Right ventricle myocardium inferior (tissue), 1 donor: Measurements from ENCODE around the gene GID8. TPM values are rescaled to one million over a fixed set of nuclear protein-coding genes. Genes with fewer than 3 reads are reported as not detected.

Experiments used
- ATAC-seq: fragments of 200-7000 bp; cut with Tn5 transposase; one replicate; pipeline ENCODE4 v1.9.1; 2020; ENCODE audit warnings: mild to moderate bottlenecking, moderate library complexity
- DNase-seq: peaks from one replicate; pipeline ENCODE4 v3.0.0; 2021; ENCODE audit errors: missing footprints
- intact Hi-C: fragments of 100-400 bp; cut with DNase I; formaldehyde crosslinking; loops from one replicate; pipeline ENCODE4 v1.11.0; 2022
- total RNA-seq: library from RNA; stranded (reverse); fragmentation: NEBNext Ultra II Directional; extraction: Animal tissue kit (Norgen Biotek cat#: 25700); gene quantifications from one replicate; pipeline ENCODE4 v1.2.1, GENCODE V29; 2021
- donor health status: DM: no; HTN: yes; CAD: no; lungs with severe emphysema.

GID8 gene
- total RNA-seq, 1 donor from 2014 or later = 16.1 TPM

DNA sequence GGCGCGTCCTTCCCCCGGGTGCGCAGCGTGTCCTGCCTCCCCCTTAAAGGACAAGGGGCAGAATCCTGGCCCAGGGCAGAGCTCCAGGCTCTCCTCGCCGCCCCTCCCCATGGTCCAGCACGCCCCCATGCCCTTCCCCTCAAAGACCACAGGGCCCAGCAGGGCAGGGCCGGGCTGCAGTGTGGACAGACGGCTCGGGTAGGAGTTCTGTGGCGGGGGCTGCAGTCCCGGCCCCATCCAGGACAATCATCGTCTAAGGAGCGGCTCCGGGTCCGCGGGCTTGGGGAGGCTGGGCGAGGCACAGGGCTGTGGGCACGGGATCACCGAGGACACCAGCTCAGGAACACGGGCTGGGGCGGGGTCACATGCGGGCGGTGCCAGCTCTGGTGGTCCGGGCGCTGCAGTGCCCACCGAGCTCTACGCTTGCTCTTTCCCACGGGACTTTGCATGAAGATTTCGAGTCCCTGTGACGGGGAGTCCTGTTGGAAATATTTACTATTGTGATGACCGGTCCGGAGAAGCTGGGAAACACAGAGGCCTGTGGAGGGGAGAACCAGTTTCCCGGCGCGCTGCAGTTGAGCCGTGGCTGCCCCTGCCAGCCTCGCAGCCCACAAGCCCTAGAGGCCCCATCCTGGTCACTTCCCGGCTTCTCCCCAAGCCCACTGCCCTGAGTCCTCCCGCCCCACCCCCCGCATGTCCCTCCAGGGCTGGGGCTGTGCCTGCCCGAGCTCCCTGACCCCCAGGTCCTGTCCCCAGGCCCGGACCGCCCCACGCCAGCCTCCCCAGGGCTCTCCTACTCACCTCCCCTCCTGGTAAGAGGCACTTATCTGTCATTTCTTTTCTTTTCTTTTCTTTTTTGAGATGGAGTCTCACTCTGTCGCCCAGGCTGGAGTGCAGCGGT lies 35.1 kb downstream of the GID8 start:
- no peak for DNase-seq
- ATAC-seq = no peak
- intact Hi-C loops = loop anchor here (1.0 kb wide), 1 partner anchor 36 kb away; no protein-coding TSS in a partner anchor

DNA sequence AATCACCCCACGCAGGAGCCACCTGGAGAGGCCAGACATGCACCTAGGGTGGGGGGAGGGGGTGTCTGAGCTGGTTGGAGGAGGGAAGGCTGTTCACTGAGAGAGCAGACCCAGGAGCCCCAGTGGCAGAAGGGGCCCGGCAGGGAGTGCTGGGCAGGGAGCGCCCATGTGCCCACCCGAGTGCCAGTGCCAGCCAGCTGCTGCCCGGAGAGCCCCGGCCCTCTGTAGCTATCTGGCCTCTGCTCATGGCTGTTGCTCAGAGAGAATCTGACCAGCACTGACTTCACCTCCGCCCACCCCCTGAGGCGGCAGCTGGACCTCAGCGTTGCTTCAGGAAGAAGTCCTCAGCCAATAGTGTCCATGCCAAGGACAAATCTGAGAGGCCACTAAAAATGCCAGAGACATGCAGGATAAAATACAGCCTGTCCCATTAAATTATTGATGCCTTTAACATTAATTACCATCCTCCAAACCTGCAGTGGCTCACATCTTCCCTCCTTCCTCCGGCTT lies 37.4 kb downstream of the GID8 start:
- ATAC-seq (no peak), DNase-seq (no peak)
- intact Hi-C loops = no loop called here

DNA sequence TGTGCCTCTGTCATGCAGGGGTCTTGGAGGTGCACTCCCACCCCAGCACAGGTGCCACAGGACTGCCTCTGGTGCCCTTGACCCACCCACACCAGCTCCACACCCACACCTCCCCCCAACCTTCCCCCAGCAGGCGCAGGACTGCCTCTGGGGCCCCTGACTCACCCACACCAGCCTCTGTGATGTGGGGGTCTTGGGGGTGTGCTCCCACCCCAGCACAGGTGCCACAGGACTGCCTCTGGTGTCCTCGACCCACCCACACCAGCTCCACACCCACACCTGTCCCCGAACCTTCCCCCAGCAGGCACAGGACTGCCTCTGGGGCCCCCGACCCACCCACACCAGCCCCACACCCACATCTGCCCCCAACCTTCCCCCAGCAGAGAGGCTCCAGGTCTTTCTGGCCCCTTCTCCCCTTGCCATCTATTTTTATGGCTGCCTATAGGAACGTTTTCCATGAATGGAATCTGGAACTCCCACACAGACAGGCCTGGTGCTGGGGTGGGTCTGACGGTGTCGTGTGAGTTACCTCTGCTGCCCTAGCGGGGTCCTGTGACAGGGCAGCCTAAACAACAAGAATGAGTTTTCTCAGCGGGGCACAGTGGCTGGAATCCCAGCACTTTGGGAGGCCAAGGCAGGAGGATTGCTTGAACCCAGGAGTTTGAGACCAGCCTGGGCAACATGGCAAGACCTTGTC lies 38.0 kb downstream of the GID8 start:
- ATAC-seq = no peak

DNA sequence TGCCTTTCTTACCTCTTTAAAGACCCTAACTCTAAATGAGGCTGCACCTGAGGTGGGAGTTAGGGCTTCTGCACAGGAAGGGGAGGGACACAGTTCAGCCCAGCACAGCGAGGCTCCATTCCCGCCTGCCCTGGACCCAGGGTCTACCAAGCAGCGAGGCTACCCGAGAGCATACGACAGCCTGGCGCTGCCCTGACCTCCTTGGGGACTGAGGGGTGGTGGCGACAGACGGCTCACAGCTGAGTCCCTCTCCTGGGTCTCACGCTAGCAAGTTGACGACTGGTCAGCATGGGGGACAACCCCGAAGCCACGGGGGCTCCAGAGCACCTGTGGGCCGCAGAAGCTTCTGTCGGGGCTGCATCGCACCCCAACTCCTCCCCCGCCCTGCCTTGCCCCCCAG lies 38.9 kb downstream of the GID8 start:
- DNase-seq (no peak), ATAC-seq (no peak)
- intact Hi-C loops = no loop called here

More for the DNA sequence above, 38.0 kb downstream of the GID8 start:
- intact Hi-C loops = no loop called here
- no peak for DNase-seq

DNA sequence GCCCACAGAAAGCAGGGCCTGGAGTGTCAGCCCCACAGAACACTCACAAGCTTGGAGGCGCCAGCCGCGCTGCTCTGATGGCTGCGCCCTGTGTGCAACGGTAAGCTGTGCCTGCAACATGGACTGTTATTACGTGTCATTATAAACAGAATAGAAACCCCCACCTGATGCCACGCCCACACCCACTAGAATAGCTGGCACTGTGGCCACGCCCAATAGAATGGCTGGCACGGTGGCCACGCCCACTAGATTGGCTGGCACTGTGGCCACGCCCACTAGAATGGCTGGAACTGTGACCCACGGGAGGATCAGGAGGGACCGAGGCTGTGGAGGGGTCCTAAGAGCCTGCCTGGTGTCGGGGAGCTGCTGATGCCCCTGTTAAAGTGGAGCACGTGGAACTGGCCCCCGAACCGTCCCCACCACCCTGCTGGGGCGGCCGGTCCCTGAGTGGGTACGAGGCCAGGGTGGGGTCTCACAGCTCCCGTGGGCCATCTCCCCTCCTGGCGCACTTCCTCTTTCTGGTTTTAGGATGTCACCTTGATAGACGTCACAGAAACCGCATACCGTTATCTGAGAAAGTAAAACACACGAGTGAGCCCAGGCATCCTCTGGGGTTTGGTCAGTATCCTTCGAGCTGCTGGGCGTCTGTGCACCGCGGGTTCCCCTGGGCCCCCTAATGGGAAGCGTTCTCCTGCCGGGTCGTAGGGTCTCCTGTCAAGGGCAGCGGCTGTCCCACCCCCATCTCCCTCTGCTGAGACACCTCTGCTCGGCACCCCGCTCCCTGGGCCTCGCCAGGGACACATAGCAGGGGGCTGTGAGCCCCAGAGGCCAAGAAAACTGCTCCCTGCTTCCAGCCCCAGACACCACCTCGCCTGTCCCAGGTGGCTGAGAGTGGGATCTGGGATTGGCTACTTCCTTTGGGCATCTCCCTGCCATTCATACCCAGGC lies 39.9 kb downstream of the GID8 start:
- intact Hi-C loops = no loop called here
- DNase-seq (no peak), ATAC-seq (no peak)

DNA sequence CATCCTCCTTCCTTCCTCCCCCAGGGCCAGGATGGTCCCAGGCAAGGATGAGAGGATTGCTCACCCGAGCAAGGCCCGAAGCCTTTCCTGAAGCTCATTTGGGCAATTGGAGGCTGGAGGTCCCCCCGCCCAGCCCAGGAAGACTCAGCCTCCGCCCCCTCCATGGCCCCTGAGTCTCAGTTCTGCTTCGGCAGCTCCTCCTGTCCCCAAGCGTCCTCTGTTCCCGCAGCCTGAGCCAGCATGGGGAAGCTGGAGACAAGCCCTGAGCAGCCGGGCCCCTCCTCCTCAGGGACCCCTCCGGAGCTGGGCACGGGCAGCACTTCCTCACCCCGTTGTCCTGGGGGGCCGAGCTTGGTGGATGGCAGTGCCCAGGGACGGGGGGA lies 40.6 kb downstream of the GID8 start:
- DNase-seq (no peak), ATAC-seq (no peak)
- intact Hi-C loops = no loop called here

DNA sequence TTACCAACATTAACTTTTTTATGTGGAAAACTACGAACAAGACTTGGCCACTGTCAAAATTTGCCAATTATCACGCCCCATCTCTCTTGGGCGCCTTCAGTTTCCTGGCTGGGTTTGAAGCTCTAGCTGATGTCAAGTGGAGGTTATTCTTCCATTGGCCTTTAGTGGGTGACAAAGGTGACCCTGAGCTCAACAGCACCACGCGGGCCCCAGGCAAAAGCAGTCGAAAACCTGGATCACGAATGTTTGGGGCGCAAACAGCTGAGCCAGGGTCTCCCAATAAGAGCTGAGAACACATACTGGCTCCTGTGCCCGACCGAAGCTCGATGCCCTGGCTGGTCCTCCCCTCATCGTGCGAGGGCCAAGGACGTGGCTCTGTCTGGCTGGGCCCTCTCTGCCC lies 41.4 kb downstream of the GID8 start:
- no peak for DNase-seq
- ATAC-seq = no peak
- intact Hi-C loops = no loop called here

DNA sequence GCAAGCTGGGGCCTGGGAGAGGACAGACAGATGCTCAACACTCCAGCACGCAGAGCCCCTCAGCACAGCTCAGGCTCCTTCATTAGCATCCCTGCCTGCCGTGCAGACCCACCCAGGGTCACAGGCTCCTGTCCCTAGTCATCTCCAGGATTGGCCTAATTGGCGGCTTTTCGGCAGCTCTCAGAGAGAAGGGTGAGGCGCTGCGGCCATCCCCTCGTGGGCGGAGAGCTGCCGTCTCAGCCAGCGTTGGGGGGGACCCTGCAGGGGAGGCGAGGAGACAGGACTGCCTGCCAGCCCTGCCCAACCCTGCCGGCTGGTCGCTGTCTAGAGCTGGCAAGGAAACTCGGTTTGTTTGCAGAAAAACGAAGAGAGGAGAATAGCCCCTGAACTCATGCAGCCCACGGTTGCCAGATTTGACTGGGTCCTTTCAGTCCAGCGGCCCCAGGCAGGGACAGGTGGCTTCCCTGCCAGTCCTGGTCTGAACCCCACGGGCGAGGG lies 42.0 kb downstream of the GID8 start:
- intact Hi-C loops = no loop called here
- DNase-seq = no peak
- ATAC-seq = no peak

DNA sequence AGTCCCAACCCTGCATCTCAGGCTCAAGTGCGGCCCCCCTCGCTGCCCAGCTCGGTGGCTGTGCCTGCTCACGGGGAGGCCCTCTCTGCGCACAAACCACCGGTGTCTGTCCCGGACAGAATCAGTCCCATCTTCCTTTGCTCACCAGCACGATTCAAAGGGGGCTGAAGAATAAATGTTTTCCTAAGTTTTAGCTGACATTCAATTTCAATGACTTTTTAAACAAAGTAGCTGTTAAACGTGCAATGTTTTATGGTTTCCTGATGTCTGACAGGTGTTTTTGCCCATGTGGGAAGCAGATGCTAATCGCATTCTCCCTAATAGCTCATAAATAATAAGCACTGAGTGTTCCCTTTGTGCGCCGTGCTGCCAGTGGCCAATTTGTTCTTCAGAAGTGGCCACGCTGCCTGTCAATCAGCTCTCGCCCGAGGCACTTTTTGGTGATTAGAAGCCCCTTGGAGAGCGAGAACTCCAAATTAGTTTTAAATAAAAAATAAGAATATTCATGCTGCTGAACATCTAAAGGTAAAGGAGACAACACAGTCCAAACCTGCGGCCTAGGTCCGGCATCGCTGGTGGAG lies 42.5 kb downstream of the GID8 start:
- intact Hi-C loops = no loop called here
- ATAC-seq (no peak), DNase-seq (no peak)

DNA sequence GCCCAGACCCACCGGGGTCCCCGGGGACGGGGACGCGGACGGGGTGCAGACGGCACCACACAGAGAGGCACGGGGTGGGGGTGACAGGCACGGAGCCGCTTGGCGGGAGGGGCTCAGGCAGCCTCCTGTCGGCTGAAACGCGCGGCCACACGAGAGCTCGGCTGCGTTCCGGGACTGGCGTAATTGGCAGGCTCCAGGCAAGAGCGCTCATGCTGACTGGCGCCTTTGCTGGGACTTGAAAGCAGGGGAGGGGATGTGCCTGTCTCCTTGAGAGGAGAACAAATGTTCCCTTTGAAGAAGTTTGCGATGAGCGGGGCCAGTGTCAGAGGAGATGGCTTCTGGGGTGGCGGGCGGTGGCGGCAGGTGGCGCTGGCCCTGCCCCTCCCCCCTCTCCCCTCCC lies 43.0 kb downstream of the GID8 start:
- intact Hi-C loops = no loop called here
- no peak for ATAC-seq
- DNase-seq = no peak

DNA sequence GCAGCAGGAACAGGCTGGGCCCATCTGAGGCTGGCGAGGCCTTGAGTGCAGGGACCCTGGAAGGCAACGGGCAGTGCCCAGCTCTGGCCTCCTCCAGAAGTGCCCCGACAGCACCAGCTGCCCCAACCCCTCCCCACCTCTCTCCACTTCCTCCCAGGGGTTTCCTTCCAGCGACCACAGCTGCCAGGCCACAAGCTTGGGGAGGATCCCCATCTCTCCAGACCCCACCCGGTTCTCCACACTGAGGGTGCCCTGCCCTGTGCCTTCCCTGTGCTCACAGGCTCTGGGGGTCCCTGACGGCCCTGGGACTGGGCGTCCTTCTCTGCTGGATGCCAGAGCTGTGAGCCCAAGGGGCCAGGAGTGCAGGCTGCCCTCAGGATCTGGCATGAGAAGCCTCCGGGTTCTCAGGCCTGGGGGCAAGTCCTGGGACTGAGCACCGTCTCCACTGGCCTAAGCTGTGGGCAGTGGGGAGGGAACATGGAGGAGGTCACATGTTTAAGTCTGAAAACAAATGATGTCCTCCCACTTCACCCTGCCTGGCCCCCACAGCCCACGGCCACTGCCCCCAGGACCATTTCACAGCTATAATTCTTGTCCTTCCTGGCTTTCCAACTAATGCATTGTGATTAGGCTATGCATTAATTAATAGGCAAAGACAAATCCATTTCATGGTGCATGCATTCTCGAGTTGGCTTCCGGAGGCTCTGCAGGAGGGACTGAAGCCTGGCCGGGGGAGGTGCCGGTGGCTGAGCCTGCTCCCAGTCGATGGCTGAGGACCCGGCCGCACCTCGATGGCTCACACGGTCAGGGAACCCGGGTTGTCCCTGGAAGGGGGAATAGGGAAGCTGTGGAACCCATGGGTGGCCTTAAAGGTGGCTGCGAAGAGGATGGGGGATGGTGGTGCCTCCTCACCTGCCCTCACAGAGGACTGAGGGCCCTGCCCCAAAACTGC lies 44.5 kb downstream of the GID8 start:
- intact Hi-C loops = no loop called here
- ATAC-seq (no peak), DNase-seq (no peak)

DNA sequence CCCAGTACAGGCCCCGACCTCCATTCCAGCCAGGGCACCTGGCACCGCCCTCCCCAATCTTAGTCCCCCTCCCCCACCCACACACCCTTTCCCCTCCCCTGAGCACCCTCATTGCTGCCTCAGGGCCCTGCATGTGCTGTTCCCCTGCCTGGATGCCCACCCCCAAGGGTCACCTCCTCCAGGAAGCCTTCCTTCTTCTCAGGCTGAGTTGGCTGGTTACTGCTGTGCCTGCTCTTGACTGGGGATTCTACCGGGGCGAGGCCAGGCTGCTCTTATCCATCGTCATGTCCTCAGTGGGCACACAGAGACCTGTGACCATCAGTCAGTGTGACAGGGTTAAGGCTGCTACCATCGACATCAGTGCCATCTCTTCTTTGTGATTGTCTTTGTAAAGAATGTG lies 45.3 kb downstream of the GID8 start:
- DNase-seq (no peak), ATAC-seq (no peak)
- intact Hi-C loops = no loop called here

DNA sequence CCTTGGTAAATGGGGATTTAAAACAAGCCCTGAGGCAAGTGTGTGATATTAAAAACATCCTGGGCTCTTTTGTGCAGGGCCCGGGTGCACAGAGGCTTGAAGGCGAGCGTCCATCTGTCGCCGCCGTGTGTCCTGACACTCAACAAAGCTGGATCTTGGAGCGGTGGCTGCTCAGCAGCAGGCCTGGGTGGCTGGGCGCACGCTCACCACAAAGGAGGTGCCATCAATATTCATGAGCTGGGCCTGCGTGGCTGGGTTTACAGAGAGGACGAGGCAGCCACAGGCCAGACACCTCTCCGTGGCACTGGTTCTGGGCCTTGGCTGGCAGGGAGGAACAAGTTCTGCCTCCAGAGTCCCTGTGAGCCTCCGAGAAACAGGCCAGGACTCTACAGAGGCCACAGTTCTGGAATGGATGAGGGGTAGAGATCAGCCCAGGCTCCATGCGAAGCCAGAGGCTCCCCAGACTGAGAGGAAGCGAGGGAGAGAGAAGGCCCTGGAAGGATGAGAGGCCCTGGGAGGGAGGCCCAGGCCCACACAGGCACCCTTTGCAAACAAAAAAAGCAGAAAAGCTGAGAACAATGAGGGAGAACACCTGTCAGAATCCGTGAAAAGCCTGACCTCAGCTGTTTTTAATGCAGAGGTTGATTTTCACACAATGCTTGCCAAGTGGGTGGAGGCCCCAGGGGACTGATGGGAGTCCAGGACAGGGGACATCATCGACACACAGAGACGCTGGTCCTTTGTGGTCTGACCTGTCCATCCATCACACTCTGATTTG lies 46.9 kb downstream of the GID8 start:
- intact Hi-C loops = no loop called here
- ATAC-seq = no peak
- DNase-seq = no peak

DNA sequence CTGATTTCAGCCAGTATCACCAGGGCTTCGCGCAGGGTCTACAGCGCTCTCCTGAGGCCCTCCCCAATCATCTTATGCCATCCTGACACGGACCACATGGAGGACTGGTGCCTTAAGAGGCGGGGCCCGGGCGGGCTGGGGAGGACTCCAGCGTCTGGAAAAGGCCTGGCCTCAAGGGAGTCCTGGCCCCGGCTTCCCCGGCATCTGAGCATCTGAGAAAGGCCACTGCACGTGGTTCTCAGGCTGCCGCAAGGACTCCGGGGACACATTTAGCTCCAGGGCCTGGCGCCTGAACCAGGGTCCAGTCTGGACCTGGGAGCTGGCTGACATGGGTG lies 47.5 kb downstream of the GID8 start:
- intact Hi-C loops = no loop called here
- ATAC-seq = peak; percentile 60
- no peak for DNase-seq

DNA sequence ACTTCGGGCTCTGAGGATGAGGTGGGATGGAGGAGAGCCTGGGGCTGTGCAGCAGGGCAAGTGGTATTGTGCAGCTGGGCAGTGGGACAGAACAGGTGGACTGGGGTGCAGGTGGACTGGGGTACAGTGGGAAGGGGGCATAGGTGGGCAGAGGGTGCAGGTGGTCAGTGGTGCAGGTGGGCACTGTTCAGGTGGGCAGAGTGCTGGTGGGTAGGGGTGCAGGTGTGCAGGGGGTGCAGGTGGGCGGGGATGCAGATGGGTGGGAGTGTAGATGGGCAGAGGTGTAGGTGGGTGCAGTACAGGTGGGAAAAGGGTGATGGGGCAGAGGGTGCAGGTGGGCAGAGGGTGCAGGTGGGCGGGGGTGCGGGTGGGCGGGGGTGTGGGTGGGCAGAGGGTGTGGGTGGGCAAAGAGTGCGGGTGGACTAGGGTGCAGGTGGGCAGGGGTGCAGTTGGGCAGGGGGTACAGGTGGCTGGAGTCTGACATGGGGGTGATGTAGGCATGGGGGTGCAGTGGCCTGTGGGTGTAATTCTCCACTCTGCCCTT lies 48.4 kb downstream of the GID8 start:
- DNase-seq (no peak), ATAC-seq (no peak)
- intact Hi-C loops = no loop called here

DNA sequence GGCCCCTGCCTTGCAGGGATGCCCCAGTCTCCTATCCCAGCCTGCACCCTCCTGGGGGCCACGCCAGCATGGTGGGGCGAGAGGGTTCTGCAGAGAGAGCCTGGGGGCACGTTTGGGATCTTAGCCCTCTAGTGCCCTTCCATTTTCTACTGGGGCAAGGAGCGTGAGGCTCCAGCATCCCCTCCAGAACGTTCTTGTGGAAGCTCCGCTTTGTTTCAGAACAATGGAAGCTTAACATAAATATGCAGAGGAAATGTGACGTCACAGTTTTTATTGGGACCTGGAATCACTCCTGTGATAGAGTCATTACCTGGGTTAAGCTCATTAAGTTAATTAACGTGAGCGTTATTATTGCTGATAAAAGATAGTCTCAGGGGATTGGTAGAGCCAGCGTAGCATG lies 49.2 kb downstream of the GID8 start:
- intact Hi-C loops = no loop called here
- ATAC-seq (no peak), DNase-seq (no peak)

DNA sequence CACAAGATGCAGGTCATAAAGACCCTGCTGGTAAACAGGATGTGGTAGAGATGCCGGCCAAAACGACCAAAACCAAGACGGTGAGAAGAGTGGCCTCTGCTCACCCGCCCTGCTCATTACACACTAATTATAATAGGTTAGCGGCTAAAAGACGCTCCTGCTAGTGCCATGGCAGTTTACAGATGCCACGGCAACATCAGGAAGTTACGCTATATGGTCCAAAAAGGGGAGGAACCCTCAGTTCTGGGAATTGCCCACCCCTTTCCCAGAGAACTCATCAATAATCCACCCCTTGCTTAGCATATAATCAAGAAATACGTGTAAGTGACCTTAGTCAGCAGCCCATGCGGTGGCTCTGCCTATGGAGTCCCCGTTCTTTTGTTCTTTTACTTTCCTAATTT lies 51.3 kb downstream of the GID8 start:
- ATAC-seq = no peak
- intact Hi-C loops = no loop called here
- DNase-seq = no peak
